GDM1 (cell line): ENCODE results near the gene CTSD.

Source experiments
- DNase-seq: peaks from one replicate; lab custom pipeline; 2025; lab: John Stamatoyannopoulos, UW

The CTSD gene

DNA sequence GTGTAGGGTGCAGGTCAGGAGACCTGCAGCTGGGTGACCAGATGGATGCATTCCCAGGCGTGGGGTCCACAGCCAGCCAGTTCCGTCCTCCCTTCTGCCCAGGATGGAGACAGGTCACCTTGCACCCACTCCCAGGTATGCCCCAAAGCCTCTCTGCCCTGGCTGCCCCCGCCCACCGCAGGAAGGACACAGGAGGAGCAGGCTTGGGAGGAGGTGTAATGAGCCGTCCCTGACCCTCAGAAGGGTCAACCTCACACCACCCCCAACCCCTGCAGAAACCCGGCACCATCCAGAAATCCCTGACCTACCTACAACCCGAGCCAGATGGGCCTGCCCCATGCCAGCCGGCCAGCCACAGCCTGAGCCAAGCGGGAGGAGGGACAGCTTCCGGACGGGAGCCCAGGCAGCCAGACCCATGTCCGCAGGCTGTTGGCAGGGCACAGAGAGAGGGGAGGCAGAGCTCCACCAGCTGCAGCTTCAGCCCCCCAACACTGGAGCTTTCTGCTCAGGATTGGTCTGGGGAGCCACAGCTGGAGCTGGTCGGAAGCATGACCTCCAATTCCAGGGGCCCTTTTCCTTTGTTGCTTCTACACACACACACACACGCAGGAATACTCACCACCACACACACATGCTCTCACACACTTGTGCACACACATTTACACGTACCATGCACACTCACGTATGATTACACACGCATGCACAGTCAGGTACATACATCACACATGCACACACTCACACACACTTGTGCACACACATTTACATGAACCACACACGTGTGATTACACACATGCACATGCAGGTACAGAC is 18.6 kb downstream of the CTSD start:
- no peak for DNase-seq

DNA sequence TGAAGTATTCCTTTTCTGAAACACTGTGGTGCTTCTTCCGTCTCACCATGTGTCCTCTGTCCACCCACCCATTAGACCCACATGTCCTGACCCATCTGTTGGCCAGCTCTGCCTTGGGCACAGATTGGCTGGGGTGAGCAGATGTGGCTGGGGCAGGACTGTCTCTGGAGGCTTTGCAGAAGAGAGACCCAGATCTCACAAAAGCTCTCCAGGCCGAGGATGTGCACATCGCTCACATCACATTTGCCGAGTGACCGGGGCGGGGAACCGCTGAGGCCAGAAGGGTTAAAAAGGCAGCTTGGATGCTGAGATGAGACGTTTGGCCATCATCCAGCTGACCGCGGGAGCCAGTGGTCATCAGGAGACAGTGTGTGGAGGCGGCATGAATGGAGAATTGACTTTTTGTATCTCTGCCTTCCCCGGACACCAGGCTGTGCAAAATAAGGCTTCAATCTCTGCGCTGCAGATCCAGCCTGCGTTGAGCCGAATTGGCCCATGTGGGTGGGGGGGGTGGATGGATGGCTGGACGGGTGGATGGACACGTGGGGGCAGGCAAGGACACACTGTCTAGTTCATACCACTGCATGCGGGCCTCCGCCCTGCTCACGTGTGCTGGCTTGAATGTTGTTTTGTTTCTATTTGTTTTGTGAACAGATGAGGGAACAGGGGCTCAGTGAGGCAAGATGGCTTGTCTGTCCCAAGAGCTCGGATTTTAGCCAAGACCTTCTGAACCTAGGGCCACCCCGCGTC is 19.4 kb downstream of the CTSD start:
- DNase-seq: no peak

DNA sequence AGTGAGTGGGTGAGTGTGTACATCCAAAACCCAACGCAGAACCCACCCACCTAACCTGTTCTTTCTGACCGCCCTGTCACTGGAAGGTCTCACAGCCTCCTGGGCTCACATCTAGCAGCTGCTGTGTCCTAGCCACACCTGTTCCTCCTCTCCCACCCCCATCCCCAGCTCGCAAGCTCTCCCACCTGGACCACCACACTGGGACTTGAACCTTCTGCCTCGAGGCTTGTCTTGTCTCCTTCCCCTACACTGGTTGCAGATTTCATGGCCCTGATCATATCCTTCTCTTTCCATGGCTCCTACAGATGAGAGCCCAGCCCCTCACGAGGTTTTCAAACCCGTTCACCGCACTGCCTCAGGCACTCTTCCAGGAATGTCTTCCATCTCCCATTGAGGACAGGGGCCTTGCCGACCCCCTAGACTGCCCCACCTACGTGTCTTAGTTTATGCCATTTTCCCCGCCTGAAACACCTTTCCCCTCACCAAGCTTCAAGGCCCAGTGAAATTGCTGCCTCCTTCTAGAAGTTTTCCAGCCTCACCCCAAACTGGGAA is 20.1 kb downstream of the CTSD start:
- no peak for DNase-seq

DNA sequence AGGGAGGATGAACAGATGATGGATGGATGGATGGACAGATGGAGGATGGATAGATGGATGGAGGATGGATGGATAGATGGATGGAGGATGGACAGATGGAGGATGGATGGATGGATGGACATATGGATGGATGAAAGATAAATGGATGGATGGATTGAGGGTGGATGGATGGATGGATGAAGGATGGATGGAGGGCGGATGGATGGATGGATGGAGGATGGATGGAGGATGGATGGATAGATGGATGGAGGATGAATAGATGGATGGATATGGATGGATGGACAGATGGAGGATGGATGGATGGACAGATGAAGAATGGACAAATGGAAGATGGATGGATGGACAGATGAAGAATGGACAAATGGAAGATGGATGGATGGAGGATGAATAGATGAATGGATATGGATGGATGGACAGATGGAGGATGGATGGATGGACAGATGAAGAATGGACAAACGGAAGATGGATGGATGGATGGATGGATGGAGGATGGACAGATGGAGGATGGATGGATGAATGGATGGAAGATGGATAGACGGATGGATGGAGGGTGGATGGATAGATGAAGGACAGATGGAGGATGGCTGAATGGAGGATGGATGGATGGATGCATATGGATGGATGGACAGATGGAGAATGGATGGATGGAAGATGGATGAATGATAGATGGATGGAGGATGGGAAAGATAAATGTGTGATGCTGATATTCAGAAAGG is 20.7 kb downstream of the CTSD start:
- no peak for DNase-seq

DNA sequence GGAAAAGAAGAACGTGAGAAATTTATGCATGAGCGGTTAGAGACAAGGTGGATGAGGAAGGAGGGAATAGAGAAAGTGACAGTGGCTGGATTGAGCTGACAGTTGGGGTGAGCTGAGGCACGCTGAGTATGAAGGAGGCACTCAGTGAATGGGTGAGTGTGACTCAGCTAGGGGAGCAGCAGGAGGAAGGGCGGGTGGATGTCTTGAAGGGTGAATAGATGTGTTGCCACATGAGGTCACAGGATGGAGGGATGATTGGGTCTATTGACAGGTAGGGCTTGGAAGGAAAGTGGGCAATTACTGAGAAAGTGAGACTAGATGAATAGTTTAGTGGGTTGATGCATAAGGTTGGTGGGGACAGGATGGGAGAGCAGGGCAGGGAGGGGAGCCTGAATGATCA is 21.4 kb downstream of the CTSD start:
- no peak for DNase-seq

DNA sequence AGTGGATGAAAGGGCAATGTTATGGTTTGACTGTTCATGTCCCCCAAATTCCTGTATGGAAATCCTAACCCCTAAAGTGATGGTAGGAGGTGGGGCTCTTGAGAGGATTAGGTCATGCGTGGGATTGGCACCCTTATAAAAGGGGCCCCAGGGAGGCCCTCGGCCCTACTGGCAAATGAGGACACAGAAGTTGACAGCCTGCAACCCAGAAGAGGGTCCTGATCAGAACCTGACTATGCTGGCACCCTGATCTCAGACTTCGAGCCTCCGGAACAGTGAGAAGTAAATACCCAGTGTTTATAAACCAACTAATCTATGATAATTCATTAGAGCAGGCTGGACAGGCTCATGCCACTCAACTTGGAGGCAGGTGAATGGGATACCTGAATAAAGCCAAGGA is 22.0 kb downstream of the CTSD start:
- no peak for DNase-seq

DNA sequence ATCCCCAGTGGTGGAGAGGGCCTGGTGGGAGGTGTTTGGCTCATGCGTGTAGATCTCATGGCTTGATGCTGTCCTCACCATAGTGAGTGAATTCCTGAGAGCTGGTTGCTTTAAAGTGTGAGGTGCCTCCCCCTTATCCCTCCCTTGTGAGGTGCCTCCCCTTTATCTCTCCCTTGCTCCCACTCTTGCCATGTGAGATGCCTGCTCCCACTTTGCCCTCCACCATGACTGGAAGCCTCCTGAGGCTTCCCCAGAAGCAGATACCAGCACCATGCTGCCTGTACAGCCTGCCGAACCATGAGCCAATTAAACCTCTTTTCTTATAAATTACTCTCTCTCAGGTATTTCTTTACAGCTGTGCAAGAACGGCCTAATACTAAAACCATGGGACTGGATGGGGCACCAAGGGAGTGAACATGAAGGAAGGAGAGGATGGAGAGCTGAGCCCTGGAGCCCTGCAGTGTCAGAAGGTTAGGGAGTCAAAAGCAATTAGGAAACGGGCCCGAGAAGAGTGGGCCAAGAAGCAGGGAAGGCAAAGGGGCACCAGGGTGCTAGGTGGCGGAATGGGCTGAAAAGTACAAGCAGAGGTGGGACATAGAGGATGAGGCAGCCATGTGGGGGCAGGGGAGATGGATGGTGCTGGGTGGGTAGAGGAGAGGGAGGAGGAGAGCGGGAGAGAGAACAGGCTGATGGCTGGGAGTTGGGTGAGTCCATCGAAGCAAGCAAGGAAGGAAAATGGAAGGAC is 22.8 kb downstream of the CTSD start:
- DNase-seq: no peak

DNA sequence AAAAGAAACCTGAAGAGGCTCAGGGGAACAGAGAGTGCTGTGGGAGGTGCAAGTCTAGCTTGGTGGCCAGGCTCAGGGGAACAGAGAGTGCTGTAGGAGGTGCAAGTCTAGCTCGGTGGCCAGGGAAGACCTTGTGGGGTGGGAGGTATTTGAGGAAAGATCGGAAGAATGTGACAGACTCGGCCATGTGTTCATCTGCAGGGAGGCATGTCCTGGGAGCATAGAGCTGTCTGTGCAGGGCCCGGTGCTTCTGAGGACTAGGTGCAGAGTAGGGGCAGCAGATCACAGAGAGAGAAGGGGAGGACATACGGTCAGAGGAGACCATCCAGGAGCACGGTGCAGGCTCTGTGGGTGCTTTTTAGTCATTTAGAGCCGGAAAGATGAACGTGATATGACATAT is 24.2 kb downstream of the CTSD start:
- DNase-seq: no peak

DNA sequence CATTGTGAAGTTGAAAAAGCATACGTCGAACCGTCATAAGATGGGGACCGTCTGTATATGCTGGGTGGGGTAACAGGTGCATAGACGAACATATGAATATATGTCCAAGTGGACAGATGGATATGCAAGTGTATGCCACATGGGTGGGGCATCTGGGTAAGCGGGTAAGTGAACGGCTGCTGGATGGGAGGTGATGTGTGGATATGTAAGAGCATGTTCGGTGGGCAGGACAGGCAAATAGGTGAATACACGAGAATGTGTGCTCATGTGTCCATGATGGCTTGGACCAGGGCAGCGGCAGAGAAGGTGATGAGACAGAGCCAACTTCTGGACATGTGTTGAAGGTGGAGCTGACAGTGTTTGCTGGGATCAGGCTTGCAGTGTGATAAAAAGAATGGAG is 25.3 kb downstream of the CTSD start:
- no peak for DNase-seq

DNA sequence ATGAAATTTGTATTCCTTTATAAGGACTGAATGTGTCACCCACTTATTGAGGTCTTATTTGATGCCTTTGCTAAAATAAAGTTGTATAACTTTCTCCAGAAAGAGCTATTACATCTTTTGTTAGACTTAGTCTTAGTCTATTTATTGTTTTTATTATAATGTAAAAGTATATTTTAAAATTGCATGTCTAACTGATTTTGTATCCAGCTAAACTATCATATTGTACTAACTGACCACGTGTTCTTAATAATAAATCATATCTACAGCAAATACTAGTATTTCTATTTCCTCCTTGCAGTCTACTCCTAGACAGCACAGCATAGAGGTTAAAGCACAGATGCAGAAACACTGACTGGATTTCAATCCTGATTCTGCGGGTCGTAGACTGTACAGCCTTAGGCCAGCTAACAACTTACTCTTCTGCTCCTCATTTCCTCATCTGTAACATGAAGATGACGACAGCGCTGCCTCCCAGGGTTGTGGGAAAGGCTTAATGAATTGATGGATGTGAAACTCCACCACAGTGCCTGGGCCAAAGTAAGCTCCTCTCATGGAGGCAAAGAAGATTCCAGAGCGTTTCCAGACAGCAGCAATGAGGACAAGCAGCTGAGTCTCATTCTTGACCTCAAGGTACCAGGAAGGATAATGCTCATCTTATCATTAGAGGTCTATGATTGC is 26.5 kb downstream of the CTSD start:
- DNase-seq: no peak

DNA sequence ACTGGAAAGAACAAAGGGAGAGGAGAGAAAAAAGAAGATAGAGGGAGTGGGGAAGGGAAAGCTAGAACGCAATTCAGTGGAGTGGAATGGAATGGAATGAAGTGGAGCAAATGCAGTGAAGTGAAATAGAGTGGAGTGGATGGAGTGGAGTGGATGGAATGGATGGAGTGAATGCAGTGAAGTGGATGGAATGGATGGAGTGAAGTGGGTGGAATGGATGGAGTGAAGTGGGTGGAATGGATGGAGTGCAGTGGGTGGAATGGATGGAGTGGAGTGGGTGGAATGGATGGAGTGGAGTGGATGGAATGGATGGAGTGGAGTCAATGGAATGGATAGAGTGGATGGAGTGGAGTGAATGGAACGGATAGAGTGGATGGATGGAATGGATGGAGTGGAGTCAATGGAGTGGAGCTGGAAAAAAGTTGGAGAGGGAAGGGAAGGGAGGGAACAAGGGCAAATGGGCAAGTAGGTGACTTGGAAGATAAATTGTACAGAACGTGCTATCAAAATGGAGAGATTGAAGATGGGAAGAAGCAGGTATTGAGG is 27.2 kb downstream of the CTSD start:
- no peak for DNase-seq

DNA sequence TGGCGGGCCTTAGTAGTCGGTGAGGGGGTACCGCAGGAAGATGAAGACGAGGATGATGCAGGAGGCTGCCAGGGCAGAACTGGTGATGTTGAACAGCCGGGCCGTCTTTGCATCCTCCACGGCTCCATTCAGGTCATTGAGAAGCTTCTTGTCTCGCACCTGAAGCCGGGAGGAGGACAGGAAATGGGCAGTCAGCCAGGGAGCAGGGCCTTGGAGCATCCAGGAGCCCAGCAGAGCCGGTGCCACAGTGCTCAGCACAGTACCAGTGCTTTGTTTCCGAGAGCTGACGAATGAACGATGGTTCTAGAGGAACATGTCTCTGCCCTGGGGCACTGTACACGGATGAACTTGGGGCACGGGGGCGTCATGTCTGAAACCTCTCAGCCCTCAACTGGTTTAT is 28.5 kb downstream of the CTSD start:
- no peak for DNase-seq

DNA sequence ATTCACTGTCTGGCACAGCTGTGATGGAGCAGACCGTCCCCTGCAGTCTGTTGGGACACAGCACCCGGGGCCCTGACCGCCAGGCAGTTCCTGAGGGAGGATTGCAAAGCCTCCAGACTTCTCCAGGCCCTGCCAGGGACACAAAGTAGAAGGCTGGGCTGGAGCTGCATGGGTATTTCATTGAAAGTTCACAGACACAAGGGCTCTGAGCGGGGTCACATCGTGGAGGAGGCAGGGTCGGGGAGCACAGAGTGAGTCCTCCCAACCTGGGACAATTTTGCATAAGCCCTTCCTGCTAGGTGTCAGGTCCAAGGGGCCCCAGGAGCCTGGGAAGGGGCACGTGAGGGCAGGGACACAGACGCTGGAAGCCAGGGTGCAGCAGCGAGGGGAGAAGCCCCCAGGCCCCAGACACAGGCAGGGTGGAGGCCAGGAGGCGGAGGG is 29.1 kb downstream of the CTSD start:
- no peak for DNase-seq

DNA sequence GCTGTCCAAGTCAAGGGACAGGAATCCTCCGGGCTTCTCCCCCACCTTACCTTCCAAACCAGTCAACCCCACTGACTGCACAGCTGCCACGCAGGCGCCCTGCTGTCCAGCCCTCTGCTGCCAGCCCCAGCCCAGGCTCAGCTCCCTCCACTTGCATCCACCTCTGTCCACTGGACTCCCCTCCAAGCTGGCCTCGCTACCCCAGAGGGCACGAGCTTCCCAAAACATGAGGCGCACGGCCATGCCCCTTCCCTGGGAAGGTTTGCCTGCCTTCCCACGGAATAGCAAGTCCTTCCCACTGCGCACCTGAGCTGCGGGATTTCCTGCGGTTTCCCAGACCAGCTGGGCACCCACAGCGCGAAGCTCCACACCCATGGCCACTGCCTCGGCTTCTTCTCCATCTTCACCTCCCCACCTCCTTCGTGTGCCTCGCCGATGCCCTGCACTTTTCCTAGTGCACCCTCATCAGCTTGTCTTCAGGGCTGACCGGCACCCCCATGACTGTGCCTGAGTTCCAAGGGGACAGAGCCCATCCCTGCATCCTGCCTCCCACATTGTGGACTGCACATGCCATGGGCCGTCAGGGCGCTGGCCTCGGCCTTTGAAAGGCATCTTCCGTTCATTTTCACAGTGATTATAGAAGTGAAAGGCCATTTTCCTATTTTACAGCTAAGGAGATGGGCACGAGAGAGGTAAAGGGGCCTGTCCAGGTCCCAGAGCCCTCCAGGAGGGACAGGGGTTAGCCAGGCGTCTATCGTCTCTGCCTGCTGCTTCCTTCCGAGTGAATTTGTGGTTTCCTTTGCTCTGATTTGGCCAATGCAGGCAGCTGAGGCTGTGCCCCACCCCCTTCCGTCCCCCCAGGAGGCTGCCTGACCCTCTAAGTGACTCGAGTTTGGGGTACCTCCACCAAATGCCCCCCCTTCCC is 29.7 kb downstream of the CTSD start:
- DNase-seq: no peak

DNA sequence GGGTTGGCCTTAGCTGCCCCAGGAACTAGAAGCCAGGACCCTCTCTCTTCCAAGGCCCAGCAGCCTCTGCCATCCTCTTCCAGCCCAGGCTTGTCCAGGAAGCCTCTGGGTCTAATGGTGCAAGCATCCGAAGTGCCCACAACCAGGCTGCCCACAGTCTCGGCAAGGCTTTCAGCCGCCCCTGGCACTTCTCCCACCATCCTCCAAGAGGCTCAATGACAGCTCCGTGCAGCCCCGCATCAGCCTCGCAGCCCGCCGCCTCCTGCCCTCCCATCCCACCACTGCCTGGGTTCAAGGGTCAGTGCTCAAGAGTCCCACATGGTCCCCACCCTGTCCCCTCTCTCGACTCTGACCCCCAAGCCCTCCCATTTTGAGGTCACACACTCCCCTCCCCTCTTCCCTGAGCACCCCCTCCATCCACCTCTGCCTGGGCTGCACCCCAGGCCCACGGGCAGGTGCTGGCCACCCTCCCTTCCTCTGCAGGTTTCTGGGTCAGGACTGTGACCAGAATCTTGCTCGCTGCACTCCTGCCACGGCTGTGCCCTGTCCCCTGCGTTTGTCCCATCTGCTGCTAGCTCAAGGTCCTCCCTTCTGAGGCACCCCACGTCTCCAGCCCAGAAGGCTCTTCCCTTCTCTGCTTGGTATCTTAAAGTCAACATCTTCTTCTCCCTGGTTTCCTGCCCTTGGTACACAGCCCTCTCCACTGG is 30.6 kb downstream of the CTSD start:
- DNase-seq: no peak

DNA sequence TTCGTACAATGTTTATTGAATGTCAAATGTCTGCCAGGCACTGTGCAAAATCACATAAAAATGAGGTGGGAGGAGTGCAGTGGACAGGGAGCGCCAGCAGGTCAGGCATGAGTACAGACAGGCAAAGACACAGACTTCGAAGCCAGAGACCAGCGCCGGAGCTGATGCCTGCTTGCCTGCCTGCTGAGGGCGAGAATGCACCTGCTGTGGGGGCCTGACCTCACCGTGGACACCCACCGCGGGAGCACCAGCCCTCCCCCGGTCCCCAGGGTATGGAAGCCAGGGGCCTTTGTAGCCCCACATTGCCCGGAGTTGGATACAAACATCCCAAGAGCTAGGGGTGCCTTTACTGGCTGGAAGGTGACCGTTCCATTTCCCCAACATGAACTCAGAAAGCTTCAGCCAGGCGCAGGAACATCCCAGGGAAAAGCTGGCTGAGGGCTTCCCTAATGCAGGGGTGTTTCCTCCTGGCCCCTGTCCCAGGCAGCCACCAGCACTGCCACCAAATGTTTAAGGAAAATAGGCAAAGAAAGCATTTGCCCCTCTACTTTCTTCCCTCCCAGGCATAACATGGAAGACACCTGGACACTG is 31.2 kb downstream of the CTSD start:
- no peak for DNase-seq

DNA sequence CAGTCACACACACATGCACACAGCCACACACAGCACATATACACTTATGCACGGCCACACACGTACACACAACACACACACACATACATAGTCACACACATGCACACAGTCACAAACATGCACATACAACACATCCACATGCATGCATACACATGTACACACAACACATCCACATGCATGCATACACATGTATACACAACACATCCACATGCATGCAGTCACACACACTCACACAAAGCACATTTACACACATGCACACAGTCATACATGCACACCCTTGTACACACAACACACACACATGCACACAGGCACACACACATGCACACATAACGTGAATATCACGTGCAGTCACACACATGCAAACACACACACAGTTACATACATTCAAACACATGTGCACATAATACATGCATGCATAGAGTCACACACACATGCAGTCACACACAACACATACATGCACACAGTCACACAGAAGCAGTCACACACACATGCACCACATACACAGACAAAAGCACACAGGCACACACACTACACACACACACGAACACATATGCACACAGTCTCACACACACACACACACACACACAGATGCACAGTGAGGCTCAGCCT is 32.2 kb downstream of the CTSD start:
- no peak for DNase-seq

DNA sequence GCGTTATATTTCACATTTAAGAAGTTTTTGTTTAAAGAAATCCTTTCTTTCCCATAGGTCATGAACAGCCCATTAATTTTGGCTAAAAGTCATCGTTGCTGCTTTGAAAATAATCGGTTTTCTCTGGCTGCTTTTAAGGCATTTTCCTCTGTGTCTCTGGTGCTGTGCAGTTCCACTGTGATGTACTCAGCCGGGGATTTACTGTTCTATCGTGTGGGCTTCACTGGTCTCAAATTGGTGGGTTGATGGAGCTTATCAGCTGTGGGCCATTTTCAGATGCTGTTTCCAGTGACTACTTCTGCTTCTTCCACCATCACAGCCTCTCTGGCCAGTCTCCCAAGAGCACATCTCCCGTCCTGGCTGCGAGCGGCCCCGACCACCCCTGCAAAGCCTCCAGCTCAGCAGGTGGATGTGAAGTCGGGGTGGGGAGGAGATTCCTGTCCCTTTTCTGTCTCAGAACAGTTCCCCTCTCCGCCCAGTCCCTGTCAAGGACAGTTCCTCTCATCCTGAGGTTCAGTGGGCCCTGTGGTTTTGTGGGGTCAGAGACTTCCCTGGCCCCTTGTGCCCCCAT is 33.6 kb downstream of the CTSD start:
- DNase-seq: no peak
